A549 (cell line): Measurements from ENCODE around the gene FMO5. TPM values are rescaled to one million over a fixed set of nuclear protein-coding genes. Genes with fewer than 3 reads are reported as not detected.

Source experiments
- ATAC-seq, 2 experiments: fragments of 200-7000 bp in 1 of 2; fragments of >200 bp in 1 of 2; cut with Nextera tagmentation in 1 of 2; cut with Tn5 transposase in 1 of 2; 3 replicates each; pipeline versions ENCODE4 v1.8.0 to v1.9.1; 2018 to 2020; ENCODE audit warnings: mild to moderate bottlenecking in 1 of 2, moderate library complexity in 1 of 2
- CTCF ChIA-PET: fragments of 300-600 bp; sonication (Branson Sonifier 250); formaldehyde crosslinking; extraction: SDS; loops from one replicate; lab custom pipeline; 2021; ENCODE audit warnings: antibody characterized with exemption, inconsistent platforms; lab: Yijun Ruan, JAX
- POLR2A ChIA-PET: fragments of 350-600 bp; formaldehyde crosslinking; extraction: SDS; loops from one replicate; lab custom pipeline; 2021; ENCODE audit warnings: antibody characterized with exemption, inconsistent platforms; lab: Yijun Ruan, JAX
- DNase-seq, 2 experiments: peaks; one replicate each; pipeline versions ENCODE4 v3.0.0 to v3.0.0-alpha.2; 2011 to 2016; ENCODE audit warnings: low read depth in 1 of 2, low spot score in 1 of 2
- FAIRE-seq: peaks from 2 replicates; lab custom pipeline; 2011; peaks lifted over from hg19 to GRCh38; lab: Jason Lieb, UNC
- H3K27ac ChIP-seq, 2 experiments: fragments of >200 bp; sonication (Bioruptor Twin); formaldehyde crosslinking; 3 replicates each; pipeline ENCODE4 v1.5.1; 2016 to 2017
- H3K4me1 ChIP-seq: fragments of >200 bp; sonication (Bioruptor Twin); formaldehyde crosslinking; 3 replicates; pipeline ENCODE4 v1.6.1; 2016
- H3K4me2 ChIP-seq: fragments of >200 bp; sonication (Bioruptor Twin); formaldehyde crosslinking; 3 replicates; pipeline ENCODE4 v1.6.1; 2016
- H3K4me3 ChIP-seq: fragments of >200 bp; sonication (Bioruptor Twin); formaldehyde crosslinking; 3 replicates; pipeline ENCODE4 v1.5.1; 2016
- H3K9me3 ChIP-seq: fragments of >200 bp; sonication (Bioruptor Twin); formaldehyde crosslinking; 3 replicates; pipeline ENCODE4 v1.6.1; 2016
- ATOH8 ChIP-seq: fragments of 250-450 bp; sonication (Bioruptor Pico); IDR thresholded peaks from 2 replicates; pipeline ENCODE4 v1.5.0; 2020; ENCODE audit warnings: low read depth, mild to moderate bottlenecking, moderate library complexity
- CHD4 ChIP-seq: fragments of 200-600 bp; sonication (generic); IDR thresholded peaks from 2 replicates; pipeline ENCODE4 v1.6.1; 2016; ENCODE audit warnings: antibody characterized with exemption, mild to moderate bottlenecking, borderline replicate concordance
- E2F6 ChIP-seq: IDR thresholded peaks from 2 replicates; pipeline ENCODE4 v1.6.1; 2012; ENCODE audit warnings: low read depth, borderline replicate concordance
- EHMT2 ChIP-seq: fragments of 200-600 bp; sonication (generic); IDR thresholded peaks from 2 replicates; pipeline ENCODE4 v1.6.1; 2016; ENCODE audit warnings: antibody characterized with exemption, low read depth, mild to moderate bottlenecking, moderate library complexity
- ELK1 ChIP-seq: fragments of 150-350 bp; IDR thresholded peaks from 2 replicates; pipeline ENCODE4 v1.6.1; 2014; ENCODE audit warnings: low read depth, mild to moderate bottlenecking, low read length
- EP300 ChIP-seq, 2 experiments: fragments of >200 bp; sonication (Bioruptor Twin); formaldehyde crosslinking; IDR thresholded peaks; 2 replicates in 1 of 2; 3 replicates in 1 of 2; pipeline ENCODE4 v1.6.1; 2016 to 2017
- FOSL2 ChIP-seq, 2 experiments: fragments of 450-650 bp in 1 of 2; fragments of >200 bp in 1 of 2; sonication (Bioruptor Twin) in 1 of 2; formaldehyde crosslinking; IDR thresholded peaks; 2 replicates each; pipeline versions ENCODE4 v1.5.0 to v1.6.1; 2016 to 2020; ENCODE audit warnings: mild to moderate bottlenecking in 1 of 2, moderate library complexity in 1 of 2
- FOXS1 ChIP-seq: fragments of 250-450 bp; sonication (Bioruptor Pico); IDR thresholded peaks from 2 replicates; pipeline ENCODE4 v1.5.0; 2020; ENCODE audit warnings: mild to moderate bottlenecking, moderate library complexity
- GATA3 ChIP-seq: IDR thresholded peaks from 2 replicates; pipeline ENCODE4 v1.6.1; 2012; ENCODE audit warnings: borderline replicate concordance
- HEYL ChIP-seq: fragments of 250-450 bp; sonication (Bioruptor Pico); IDR thresholded peaks from 2 replicates; pipeline ENCODE4 v1.8.0; 2021; ENCODE audit warnings: mild to moderate bottlenecking, moderate library complexity
- HOXA7 ChIP-seq: fragments of 250-450 bp; sonication (Bioruptor Pico); IDR thresholded peaks from 2 replicates; pipeline ENCODE4 v1.5.0; 2020; ENCODE audit warnings: mild to moderate bottlenecking, moderate library complexity
- JUN ChIP-seq, 2 experiments: fragments of >200 bp; sonication (Bioruptor Twin); formaldehyde crosslinking; IDR thresholded peaks; 2 replicates in 1 of 2; 3 replicates in 1 of 2; pipeline ENCODE4 v1.6.1; 2016 to 2017
- JUNB ChIP-seq: fragments of >200 bp; sonication (Bioruptor Twin); formaldehyde crosslinking; IDR thresholded peaks from 2 replicates; pipeline ENCODE4 v1.6.1; 2016
- KDM1A ChIP-seq: fragments of 200-600 bp; sonication (generic); IDR thresholded peaks from 2 replicates; pipeline ENCODE4 v1.6.1; 2016; ENCODE audit warnings: low read depth, mild to moderate bottlenecking
- KDM5A ChIP-seq: fragments of 200-600 bp; sonication (generic); IDR thresholded peaks from 2 replicates; pipeline ENCODE4 v1.6.1; 2016; ENCODE audit warnings: antibody characterized with exemption, mild to moderate bottlenecking
- MAFK ChIP-seq: fragments of 450-650 bp; IDR thresholded peaks from 2 replicates; pipeline ENCODE4 v1.6.1; 2014; ENCODE audit not compliant: partially characterized antibody
- MAX ChIP-seq: IDR thresholded peaks from 2 replicates; pipeline ENCODE4 v1.6.1; 2012
- MAZ ChIP-seq: fragments of 150-350 bp; IDR thresholded peaks from 2 replicates; pipeline ENCODE4 v1.6.1; 2014; ENCODE audit warnings: antibody characterized with exemption, low read depth, low read length, borderline replicate concordance
- NPAS2 ChIP-seq: fragments of 250-450 bp; sonication (Bioruptor Pico); IDR thresholded peaks from 2 replicates; pipeline ENCODE4 v1.8.0; 2022; ENCODE audit warnings: mild to moderate bottlenecking, moderate library complexity, borderline replicate concordance
- POLR2A ChIP-seq: IDR thresholded peaks from 2 replicates; pipeline ENCODE4 v1.6.1; 2012; ENCODE audit warnings: mild to moderate bottlenecking, low read length
- POLR2AphosphoS2 ChIP-seq: conservative IDR thresholded peaks from 2 replicates; pipeline ENCODE4 v1.6.1; 2012; ENCODE audit warnings: low read length, improper control_type of control experiment, inconsistent platforms
- RAD21 ChIP-seq, 2 experiments: fragments of >200 bp in 1 of 2; sonication (Bioruptor Twin) in 1 of 2; formaldehyde crosslinking in 1 of 2; IDR thresholded peaks in 1 of 2; conservative IDR thresholded peaks in 1 of 2; 2 replicates in 1 of 2; 3 replicates in 1 of 2; pipeline ENCODE4 v1.6.1; 2012 to 2018; ENCODE audit warnings: inconsistent platforms in 1 of 2
- RFX5 ChIP-seq: fragments of 450-650 bp; IDR thresholded peaks from 2 replicates; pipeline ENCODE4 v1.7.1; 2014; ENCODE audit warnings: antibody characterized with exemption, mild to moderate bottlenecking, moderate library complexity
- RNF2 ChIP-seq: fragments of 200-600 bp; sonication (generic); IDR thresholded peaks from 2 replicates; pipeline ENCODE4 v1.6.1; 2016; ENCODE audit warnings: low read depth, mild to moderate bottlenecking, antibody characterized with exemption, moderate library complexity, borderline replicate concordance
- SREBF2 ChIP-seq: fragments of 450-650 bp; IDR thresholded peaks from 2 replicates; pipeline ENCODE4 v1.6.1; 2014; ENCODE audit warnings: mild to moderate bottlenecking, moderate library complexity
- TP53 ChIP-seq: fragments of 250-450 bp; sonication (Bioruptor Pico); IDR thresholded peaks from 2 replicates; pipeline ENCODE4 v1.5.0; 2021; ENCODE audit warnings: mild to moderate bottlenecking, moderate library complexity
- ZC3H11A ChIP-seq: fragments of 450-650 bp; IDR thresholded peaks from 2 replicates; pipeline ENCODE4 v1.6.1; 2014; ENCODE audit warnings: antibody characterized with exemption, mild to moderate bottlenecking
- ZFP36 ChIP-seq: fragments of 450-650 bp; IDR thresholded peaks from 2 replicates; pipeline ENCODE4 v1.6.1; 2014; ENCODE audit warnings: borderline replicate concordance; ENCODE audit not compliant: partially characterized antibody
- ZSCAN20 ChIP-seq: fragments of 250-450 bp; sonication (Bioruptor Pico); IDR thresholded peaks from 2 replicates; pipeline ENCODE4 v1.8.0; 2022; ENCODE audit warnings: mild to moderate bottlenecking, moderate library complexity
- WGBS: methylation state at CpG from one replicate; pipeline ENCODE4 v1.1.6; 2017; ENCODE audit errors: missing lambda C conversion rate; 5-methylcytosine and 5-hydroxymethylcytosine counted together
- polyA plus RNA-seq, 4 experiments: library from polyadenylated mRNA; depleted of rRNA in 3 of 4; stranded (reverse); fragments of >200 nt; fragmentation: RNase III in 1 of 4; extraction: RNeasy Plus Mini Kit Qiagen cat#74134 plus additional on column Dnase treatment in 1 of 4; gene quantifications; 2 replicates in 3 of 4; 3 replicates in 1 of 4; pipeline ENCODE4 v1.2.3, GENCODE V29; 2011 to 2017

FMO5 gene
- polyA plus RNA-seq, 2 of the 4 experiments (the other 2 are of a cell fraction) = 0.37 to 3.4 TPM

GRCh38 chr1:147260956-147261355, 35.8 kb upstream of the FMO5 start (continued):
- no peak for TF ChIP-seq RAD21 (conservative IDR thresholded peaks at IDR 0.05 in 1 of 2, IDR thresholded peaks at IDR 0.05 in 1 of 2)
- TF ChIP-seq, all 56 proteins: peak for 0

- WGBS = 97% methylated on average over 9 of the region's 9 CpGs
- H3K4me3 ChIP-seq = no peak overlapping the region
- FAIRE-seq = no peak
- H3K4me1 ChIP-seq = no peaks in the 10 kb centered on the region
- ATAC-seq = no peak
- no peak overlapping the region for H3K4me2 ChIP-seq
- no peak for DNase-seq
- no peak overlapping the region for H3K27ac ChIP-seq
- POLR2A ChIA-PET = interaction anchor here (1.0 to 1.2 kb wide), 2 partner anchors 11 to 168 kb away, joined by 3 to 5 read pairs; partner anchors contain the start of gene CHD1L
- H3K9me3 ChIP-seq = no peaks in the 10 kb centered on the region
- no peak for TF ChIP-seq GATA3
- TF ChIP-seq KDM5A = no peak
- TF ChIP-seq ZFP36 = no peak
- TF ChIP-seq NPAS2 (CRISPR knock-in tag) = no peak
- no peak for TF ChIP-seq RNF2
- no peak for TF ChIP-seq SREBF2
- TF ChIP-seq FOSL2 (IDR thresholded peaks at IDR 0.05) = no peak
- no peak for TF ChIP-seq FOSL2 (CRISPR knock-in tag; IDR thresholded peaks at IDR 0.05)
- no peak for TF ChIP-seq ZC3H11A
- no peak for TF ChIP-seq JUN (IDR thresholded peaks at IDR 0.05)
- no peak for TF ChIP-seq ZSCAN20 (CRISPR knock-in tag)
- TF ChIP-seq EHMT2 = no peak
- no peak for TF ChIP-seq E2F6
- no peak for TF ChIP-seq JUNB
- TF ChIP-seq MAX = no peak
- no peak for TF ChIP-seq HEYL
- CTCF ChIA-PET = interaction anchor here (1.1 to 4.7 kb wide), 2 partner anchors 10 to 80 kb away, joined by 3 to 46 read pairs; partner anchors contain the start of gene CHD1L
Measured at GRCh38 chr1:147252540-147252939, 27.4 kb upstream of the FMO5 start.

- H3K4me1 ChIP-seq = peaks cover 13% of the 10 kb centered on the region; the same call in 2 of the 3 replicates
- no peak for ATAC-seq
- no peak for DNase-seq
- no peak overlapping the region for H3K27ac ChIP-seq
- FAIRE-seq = no peak
- H3K4me2 ChIP-seq = no peak overlapping the region
- ChIA-PET CTCF (interaction anchor here (0.9 to 1.1 kb wide), 2 partner anchors 74 to 76 kb away, joined by 3 read pairs; partner anchors contain the start of gene PRKAB2), POLR2A (no interaction called here)
- no peaks in the 10 kb centered on the region for H3K9me3 ChIP-seq
- 93% methylated on average over 4 of the region's 4 CpGs for WGBS
- H3K4me3 ChIP-seq = no peak overlapping the region
- TF ChIP-seq HOXA7 (CRISPR knock-in tag) (no peak), FOXS1 (CRISPR knock-in tag) (no peak), JUN (IDR thresholded peaks at IDR 0.05) (no peak)
Measured at GRCh38 chr1:147247656-147248238, 22.6 kb upstream of the FMO5 start.

- no peak overlapping the region for H3K27ac ChIP-seq
- WGBS = 71% methylated on average over 2 of the region's 2 CpGs
- peaks cover 13% of the 10 kb centered on the region; the same call in 2 of the 3 replicates for H3K4me1 ChIP-seq
- DNase-seq = no peak
- no peak overlapping the region for H3K4me3 ChIP-seq
- CTCF ChIA-PET = no interaction called here
- no peak overlapping the region for H3K4me2 ChIP-seq
- ATAC-seq = no peak
- no peak for TF ChIP-seq MAFK
- no peak for TF ChIP-seq RFX5
- no peak for TF ChIP-seq RNF2
- no peak for TF ChIP-seq ATOH8 (CRISPR knock-in tag)
- no peak for TF ChIP-seq HOXA7 (CRISPR knock-in tag)
- no peak for TF ChIP-seq GATA3
- no peak for TF ChIP-seq RAD21 (conservative IDR thresholded peaks at IDR 0.05 in 1 of 2, IDR thresholded peaks at IDR 0.05 in 1 of 2)
- no peak for TF ChIP-seq POLR2A
- no peak for TF ChIP-seq SREBF2
- no peak for TF ChIP-seq ELK1
- TF ChIP-seq TP53 (CRISPR knock-in tag) = no peak
- no peak for TF ChIP-seq ZFP36
- TF ChIP-seq CHD4 = no peak
- TF ChIP-seq MAZ = no peak
- TF ChIP-seq EHMT2 = no peak
- TF ChIP-seq KDM1A = no peak
- no peak for TF ChIP-seq POLR2AphosphoS2
- no peak for TF ChIP-seq FOXS1 (CRISPR knock-in tag)
- no peak for TF ChIP-seq EP300 (IDR thresholded peaks at IDR 0.05)
- TF ChIP-seq, all 56 proteins: peak for 0
- POLR2A ChIA-PET = no interaction called here
- no peaks in the 10 kb centered on the region for H3K9me3 ChIP-seq
- no peak for FAIRE-seq
Measured at GRCh38 chr1:147246910-147247655, 21.9 kb upstream of the FMO5 start.
